Measurements from ENCODE around the gene SPN. TPM values are rescaled to one million over a fixed set of nuclear protein-coding genes. Genes with fewer than 3 reads are reported as not detected.
A peak's percentile ranks its signal among the peaks of the same experiment; 100 is the strongest.

SPN gene
- total and polyA plus RNA-seq, 9 donors = 0.42 to 5.1 (median 0.88) TPM

DNA sequence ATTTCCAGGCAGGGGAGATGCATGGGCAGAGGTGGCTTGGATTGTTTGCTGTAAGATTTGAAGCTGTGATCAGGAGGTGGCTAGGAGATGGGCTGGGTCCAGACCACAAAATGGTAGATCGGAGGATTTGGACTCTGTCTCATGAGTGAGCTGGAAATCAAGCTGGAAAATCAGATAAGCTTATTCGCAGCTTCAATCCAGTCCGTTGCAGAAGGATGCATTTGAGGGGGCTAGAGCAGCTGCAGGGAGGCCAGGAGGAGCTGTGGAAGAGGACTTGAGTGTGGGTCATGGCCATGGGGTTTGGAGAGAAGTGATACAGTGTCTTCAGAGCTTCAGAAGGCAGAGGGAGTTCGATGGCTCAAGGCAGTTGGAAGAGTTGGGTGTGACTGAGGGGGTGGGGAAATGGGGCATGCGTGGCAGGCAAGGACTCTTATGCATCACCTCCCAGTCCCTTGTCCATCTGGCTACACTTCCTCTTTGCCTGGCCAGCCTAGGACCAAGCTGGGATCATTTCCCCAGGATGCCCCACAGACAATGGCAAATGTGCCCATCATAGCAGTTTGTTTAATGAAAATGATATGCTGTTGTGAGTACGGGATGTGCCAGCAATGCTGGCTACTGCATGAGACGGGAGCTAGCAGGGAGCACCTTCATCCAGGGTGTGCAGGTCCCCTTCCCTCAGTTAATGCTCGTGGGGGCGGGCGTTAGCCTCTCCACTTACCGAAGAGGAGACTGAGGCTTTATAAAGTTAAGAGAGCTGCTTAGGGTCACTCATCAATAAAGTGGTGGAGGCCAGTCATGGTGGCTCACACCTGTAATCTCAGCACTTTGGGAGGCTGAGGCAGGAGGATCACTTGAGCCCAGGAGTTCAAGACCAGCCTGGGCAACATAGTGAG is 36.5 kb downstream of the SPN start:
- 73 to 75% (median 73%) methylated on average over 11 of the region's 11 CpGs for WGBS, 3 donors
- Histone ChIP-seq H3K27me3 (no peaks in the 10 kb centered on the region), H3K9me3 (no peaks in the 10 kb centered on the region), H3K4me1 (ENCODE audit: insufficient read depth) (peaks cover 3% of the 10 kb centered on the region), H3K36me3 (no peaks in the 10 kb centered on the region), H3K4me3 (no peak overlapping the region), H3K27ac (no peak overlapping the region)
- no peak for DNase-seq
- intact Hi-C loops (cut with DNase I) = loop anchor here (2.0 to 10.0 kb wide), 3 partner anchors 323 to 335 kb away; partner anchors contain the start of genes C16orf92 (in 3 of the 4) and TLCD3B (in 1 of the 4)
- TF ChIP-seq POLR2A (IDR thresholded peaks at IDR 0.05) (no peak), EP300 (IDR thresholded peaks at IDR 0.05) (no peak)
- TF ChIP-seq, protein P1, sequence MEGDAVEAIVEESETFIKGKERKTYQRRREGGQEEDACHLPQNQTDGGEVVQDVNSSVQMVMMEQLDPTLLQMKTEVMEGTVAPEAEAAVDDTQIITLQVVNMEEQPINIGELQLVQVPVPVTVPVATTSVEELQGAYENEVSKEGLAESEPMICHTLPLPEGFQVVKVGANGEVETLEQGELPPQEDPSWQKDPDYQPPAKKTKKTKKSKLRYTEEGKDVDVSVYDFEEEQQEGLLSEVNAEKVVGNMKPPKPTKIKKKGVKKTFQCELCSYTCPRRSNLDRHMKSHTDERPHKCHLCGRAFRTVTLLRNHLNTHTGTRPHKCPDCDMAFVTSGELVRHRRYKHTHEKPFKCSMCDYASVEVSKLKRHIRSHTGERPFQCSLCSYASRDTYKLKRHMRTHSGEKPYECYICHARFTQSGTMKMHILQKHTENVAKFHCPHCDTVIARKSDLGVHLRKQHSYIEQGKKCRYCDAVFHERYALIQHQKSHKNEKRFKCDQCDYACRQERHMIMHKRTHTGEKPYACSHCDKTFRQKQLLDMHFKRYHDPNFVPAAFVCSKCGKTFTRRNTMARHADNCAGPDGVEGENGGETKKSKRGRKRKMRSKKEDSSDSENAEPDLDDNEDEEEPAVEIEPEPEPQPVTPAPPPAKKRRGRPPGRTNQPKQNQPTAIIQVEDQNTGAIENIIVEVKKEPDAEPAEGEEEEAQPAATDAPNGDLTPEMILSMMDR (IDR thresholded peaks at IDR 0.05) = no peak

DNA sequence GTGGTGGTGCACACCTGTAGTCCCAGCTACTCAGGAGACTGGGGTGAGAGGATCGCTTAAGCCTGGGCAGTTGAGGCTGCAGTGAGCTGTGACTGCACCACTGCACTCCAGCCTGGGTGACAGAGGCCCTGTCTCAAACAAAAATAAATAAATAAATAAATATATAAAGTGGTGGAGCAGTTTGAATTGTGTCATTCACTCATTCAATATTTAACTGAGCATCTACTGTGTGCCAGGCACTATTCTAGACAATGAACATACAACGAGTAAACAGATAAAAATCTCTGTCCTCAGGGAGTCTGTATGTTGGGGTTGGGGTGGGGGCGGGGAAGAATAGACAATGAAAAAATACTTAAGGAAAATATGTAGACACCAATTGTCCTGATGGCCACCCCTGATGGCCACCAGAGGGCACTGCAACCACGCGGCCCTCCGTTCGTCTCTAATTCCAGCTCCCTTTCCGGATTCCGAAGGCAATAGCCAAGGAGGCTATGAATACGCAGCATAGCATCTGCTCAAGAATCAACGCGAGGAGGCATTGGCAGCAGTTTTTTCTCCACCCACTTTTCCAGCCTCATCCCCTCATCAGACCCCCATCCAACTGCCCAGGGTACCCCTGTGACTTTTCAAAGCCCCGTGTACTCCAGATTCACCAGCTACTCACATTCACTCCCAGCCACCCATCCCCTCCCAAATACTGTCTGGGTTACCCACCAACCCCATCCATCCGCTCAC is 37.4 kb downstream of the SPN start:
- TF ChIP-seq, protein P1 (IDR thresholded peaks at IDR 0.05) = peak; percentile 60 to 72 (median 60)
- TF ChIP-seq EP300 (IDR thresholded peaks at IDR 0.05) = no peak
- TF ChIP-seq POLR2A (IDR thresholded peaks at IDR 0.05) = no peak
- Histone ChIP-seq H3K4me3 (no peak overlapping the region), H3K4me1 (ENCODE audit: insufficient read depth) (no peaks in the 10 kb centered on the region), H3K36me3 (no peaks in the 10 kb centered on the region), H3K27me3 (no peaks in the 10 kb centered on the region), H3K9me3 (no peaks in the 10 kb centered on the region), H3K27ac (no peak overlapping the region)
- 11 to 13% (median 12%) methylated on average over 14 of the region's 14 CpGs for WGBS, 3 donors
- DNase-seq = peak; percentile 55 to 80 (median 72)
- intact Hi-C loops (cut with DNase I) = no loop called here

DNA sequence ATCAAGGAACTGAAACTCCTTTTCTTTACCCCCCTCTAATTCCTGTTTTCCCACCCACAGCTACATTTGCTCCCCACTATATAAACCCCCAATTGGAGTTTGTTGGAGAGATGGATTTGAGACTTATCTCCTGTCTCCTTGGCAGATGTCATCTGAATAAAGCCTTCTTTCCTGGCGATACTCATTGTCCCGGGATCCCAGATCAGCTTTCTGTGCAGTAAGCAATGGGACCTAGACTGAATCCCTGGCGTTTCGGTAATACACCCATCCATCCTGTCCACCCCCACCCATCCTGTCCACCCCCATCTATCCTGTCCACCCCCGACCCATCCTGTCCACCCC is 38.1 kb downstream of the SPN start:
- DNase-seq = no peak
- H3K4me1 ChIP-seq (ENCODE audit: insufficient read depth) = no peaks in the 10 kb centered on the region
- WGBS, 3 donors = 68 to 79% (median 77%) methylated on average over 5 of the region's 5 CpGs
- intact Hi-C loops (cut with DNase I) = no loop called here
- TF ChIP-seq EP300 (IDR thresholded peaks at IDR 0.05) = no peak
- TF ChIP-seq, protein P1 (IDR thresholded peaks at IDR 0.05) = no peak
- no peak for TF ChIP-seq POLR2A (IDR thresholded peaks at IDR 0.05)
- no peaks in the 10 kb centered on the region for H3K36me3 ChIP-seq
- no peak overlapping the region for H3K4me3 ChIP-seq
- H3K9me3 ChIP-seq = no peaks in the 10 kb centered on the region
- H3K27ac ChIP-seq = no peak overlapping the region
- H3K27me3 ChIP-seq = no peaks in the 10 kb centered on the region

DNA sequence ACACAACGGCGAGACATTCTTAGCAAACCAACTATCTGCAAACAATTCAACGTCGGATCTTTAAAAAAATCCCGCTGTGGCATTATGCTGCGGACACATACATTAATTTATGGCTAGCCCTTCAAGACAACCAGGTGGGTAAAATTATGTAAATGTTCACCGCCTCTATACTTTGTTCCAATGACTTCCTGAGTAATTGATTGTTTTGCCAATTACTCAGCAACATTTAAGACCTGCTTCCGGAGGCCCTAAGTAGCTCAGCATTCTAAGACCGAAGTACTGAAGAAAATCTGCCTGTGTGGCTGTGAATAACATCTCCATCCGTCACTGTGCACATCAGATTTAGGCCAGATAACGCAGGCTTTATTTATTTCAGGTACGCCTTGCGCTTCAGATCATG is 39.2 kb downstream of the SPN start:
- no peaks in the 10 kb centered on the region for H3K4me1 ChIP-seq (ENCODE audit: insufficient read depth)
- 68 to 74% (median 73%) methylated on average over 13 of the region's 13 CpGs for WGBS, 3 donors
- intact Hi-C loops (cut with DNase I) = no loop called here
- H3K9me3 ChIP-seq = no peaks in the 10 kb centered on the region
- no peaks in the 10 kb centered on the region for H3K27me3 ChIP-seq
- no peak for TF ChIP-seq POLR2A (IDR thresholded peaks at IDR 0.05)
- no peak for TF ChIP-seq EP300 (IDR thresholded peaks at IDR 0.05)
- TF ChIP-seq, protein P1 (IDR thresholded peaks at IDR 0.05) = no peak
- H3K27ac ChIP-seq = no peak overlapping the region
- no peak overlapping the region for H3K4me3 ChIP-seq
- DNase-seq = no peak
- H3K36me3 ChIP-seq = no peaks in the 10 kb centered on the region

All from ovary (tissue), 9 donors.